Stimulated activated CD4-positive, alpha-beta T cell treated with anti-CD3 and anti-CD28 coated beads, Interleukin-12 subunit alpha, Interleukin-12 subunit beta, amount 100 ng/mL, for 24 hours (primary cell): ENCODE data around the gene TOMM34.

Experiments used
- DNase-seq, 2 experiments: peaks; one replicate each; pipeline ENCODE4 v3.0.0-alpha.2; 2020; ENCODE audit warnings: low read depth in 2 of 2

TOMM34 gene

GRCh38 chr20:44930517-44931168, 29.6 kb downstream of the TOMM34 start:
- no peak for DNase-seq

GRCh38 chr20:44928595-44928994, 31.6 kb downstream of the TOMM34 start:
- no peak for DNase-seq

GRCh38 chr20:44924541-44924940, 35.7 kb downstream of the TOMM34 start:
- DNase-seq: no peak

GRCh38 chr20:44921447-44921846, 38.8 kb downstream of the TOMM34 start:
- no peak for DNase-seq

GRCh38 chr20:44918761-44919160, 41.4 kb downstream of the TOMM34 start:
- DNase-seq: no peak

- no peak for DNase-seq
Observed at GRCh38 chr20:44918342-44918741, 41.9 kb downstream of the TOMM34 start.

- DNase-seq: no peak
Observed at GRCh38 chr20:44917399-44917798, 42.8 kb downstream of the TOMM34 start.

- DNase-seq: no peak
Observed at GRCh38 chr20:44916586-44916985, 43.6 kb downstream of the TOMM34 start.

- DNase-seq: no peak
Observed at GRCh38 chr20:44914924-44915323, 45.3 kb downstream of the TOMM34 start.

GRCh38 chr20:44912189-44912588, 48.0 kb downstream of the TOMM34 start:
- DNase-seq: no peak

- DNase-seq: peak in 1 of 2 experiments; percentile 56
Observed at GRCh38 chr20:44911264-44911921, 48.8 kb downstream of the TOMM34 start.

GRCh38 chr20:44910690-44911262, 49.4 kb downstream of the TOMM34 start:
- DNase-seq: no peak

- peak; percentile 63 to 76 for DNase-seq
Observed at GRCh38 chr20:44909872-44910689, 50.1 kb downstream of the TOMM34 start, which contains the start of gene PABPC1L. PABPC1L (plus strand) TSS chr20:44910060; CDS start chr20:44910144, 84 bp downstream.

- DNase-seq: no peak
Observed at GRCh38 chr20:44908987-44909871, 51.0 kb downstream of the TOMM34 start.

GRCh38 chr20:44904377-44904776, 55.8 kb downstream of the TOMM34 start:
- DNase-seq: no peak

- DNase-seq: no peak
Observed at GRCh38 chr20:44901974-44902373, 58.2 kb downstream of the TOMM34 start.

GRCh38 chr20:44900231-44900854, 59.9 kb downstream of the TOMM34 start:
- DNase-seq: no peak

GRCh38 chr20:44897133-44897532, 63.1 kb downstream of the TOMM34 start:
- no peak for DNase-seq

- DNase-seq: no peak
Observed at GRCh38 chr20:44896583-44896982, 63.6 kb downstream of the TOMM34 start.

GRCh38 chr20:44894959-44895358, 65.2 kb downstream of the TOMM34 start:
- no peak for DNase-seq
